ENCODE results near the gene FAM98B. TPM values are rescaled to one million over a fixed set of nuclear protein-coding genes. Genes with fewer than 3 reads are reported as not detected.

The FAM98B gene
- total RNA-seq = 3.4 and 4.3 TPM in 2 replicates

DNA sequence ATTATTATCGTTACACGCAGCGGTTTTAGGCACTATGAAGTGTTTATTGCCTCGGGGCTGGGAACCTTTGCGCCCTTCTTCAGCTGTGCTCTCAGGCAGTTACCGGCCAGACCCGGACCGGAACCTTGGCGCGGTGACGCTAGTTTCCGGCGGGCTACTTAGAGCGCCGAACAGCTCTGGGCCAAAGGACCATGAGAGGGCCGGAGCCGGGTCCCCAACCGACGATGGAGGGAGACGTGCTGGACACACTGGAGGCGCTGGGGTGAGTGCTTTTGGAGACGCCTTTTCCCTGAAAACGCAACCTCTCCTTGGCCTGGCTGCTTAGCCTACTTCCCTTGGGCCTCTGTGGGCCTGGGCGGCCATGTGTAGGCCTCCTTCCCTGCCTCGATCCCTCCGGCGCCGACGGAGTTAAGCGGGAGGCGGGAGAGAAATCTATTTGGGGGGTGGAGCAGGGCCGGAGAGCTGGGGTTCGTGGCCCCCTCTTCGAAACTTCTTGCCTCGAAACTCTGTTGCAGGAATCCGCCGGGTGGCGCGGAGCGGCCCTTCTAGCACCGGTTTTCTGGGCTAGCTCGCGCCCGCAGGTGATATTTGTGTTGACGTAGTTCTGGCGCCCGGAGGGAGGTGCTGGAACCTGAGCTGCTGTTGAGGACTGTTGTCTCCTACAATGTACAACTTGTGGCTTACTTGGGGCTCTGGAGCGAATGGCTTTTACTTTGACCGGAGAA, at the start of gene FAM98B:
FAM98B (plus strand) TSS at position 157 of the 725 bp plus-strand sequence; CDS start at position 192, 35 bp downstream.

Other genes with a start within 250 kb of the FAM98B start
- 12.9 and 14.6 TPM in 2 replicates for gene SPRED1, start 201.3 kb upstream of the FAM98B start, total RNA-seq
- 1.0 TPM in 1 of 2 replicates, not detected in the other for gene RASGRP1, start 110.7 kb downstream of the FAM98B start, total RNA-seq